GM18507 (cell line): ENCODE measurements around the gene MRPS34.
A peak's percentile ranks its signal among the peaks of the same experiment; 100 is the strongest.
"Not testable (repeated sequence)": the region's sequence is repeated elsewhere in the genome, so short reads cannot be mapped to it uniquely, and the experiment has no call there.

ENCODE experiments used
- DNase-seq: peaks from one replicate; pipeline ENCODE4 v3.0.0; 2011; ENCODE audit warnings: low read depth; ENCODE audit not compliant: insufficient read length; ENCODE audit errors: extremely low spot score
- FAIRE-seq: peaks from 2 replicates; lab custom pipeline; 2011; peaks lifted over from hg19 to GRCh38; lab: Jason Lieb, UNC

MRPS34 gene

GRCh38 chr16:1740234-1740633, 32.7 kb downstream of the MRPS34 start:
- FAIRE-seq: no peak

GRCh38 chr16:1734816-1735215, 38.1 kb downstream of the MRPS34 start:
- no peak for DNase-seq

More at GRCh38 chr16:1740234-1740633, 32.7 kb downstream of the MRPS34 start:
- no peak for DNase-seq

GRCh38 chr16:1734123-1734522, 38.8 kb downstream of the MRPS34 start:
- no peak for FAIRE-seq
- DNase-seq: no peak

More at GRCh38 chr16:1734816-1735215, 38.1 kb downstream of the MRPS34 start:
- no peak for FAIRE-seq

GRCh38 chr16:1732551-1732987, 40.4 kb downstream of the MRPS34 start:
- not testable (repeated sequence) for DNase-seq, FAIRE-seq

- no peak for FAIRE-seq
- DNase-seq: no peak
Measured at GRCh38 chr16:1732071-1732470, 40.9 kb downstream of the MRPS34 start.

GRCh38 chr16:1731603-1732002, 41.3 kb downstream of the MRPS34 start:
- no peak for FAIRE-seq
- DNase-seq: no peak

GRCh38 chr16:1731073-1731472, 41.9 kb downstream of the MRPS34 start:
- no peak for FAIRE-seq
- DNase-seq: no peak

- DNase-seq: no peak
- FAIRE-seq: no peak
Measured at GRCh38 chr16:1729445-1729844, 43.5 kb downstream of the MRPS34 start.

- DNase-seq (no peak), FAIRE-seq (no peak)
Measured at GRCh38 chr16:1729026-1729425, 43.9 kb downstream of the MRPS34 start.

- DNase-seq: no peak
- no peak for FAIRE-seq
Measured at GRCh38 chr16:1727651-1728624, 45.0 kb downstream of the MRPS34 start.

GRCh38 chr16:1726661-1727502, 46.1 kb downstream of the MRPS34 start:
- DNase-seq (no peak), FAIRE-seq (no peak)

GRCh38 chr16:1724491-1724890, 48.4 kb downstream of the MRPS34 start:
- FAIRE-seq (no peak), DNase-seq (no peak)

- DNase-seq (no peak), FAIRE-seq (peak; percentile 60)
Measured at GRCh38 chr16:1723450-1724147, 49.3 kb downstream of the MRPS34 start.
